T-cell (primary cell): ENCODE results near the gene C21orf58. TPM values are rescaled to one million over a fixed set of nuclear protein-coding genes. Genes with fewer than 3 reads are reported as not detected.
A peak's percentile ranks its signal among the peaks of the same experiment; 100 is the strongest.

Experiments used
- ATAC-seq, 4 experiments: fragments of 200-7000 bp in 3 of 4; fragments of 150-1000 bp in 1 of 4; cut with Tn5 transposase; replicated peaks in 1 of 4; 1 replicate in 3 of 4; 2 replicates in 1 of 4; pipeline ENCODE4 v1.10.0; 2021; ENCODE audit warnings: moderate library complexity in 3 of 4, mild to moderate bottlenecking in 2 of 4, moderate number of reproducible peaks in 1 of 4
- CTCF ChIA-PET, 2 donors: fragments of 300-600 bp; sonication (Branson Sonifier 250); formaldehyde crosslinking; loops; one replicate each; lab custom pipeline; 2022; ENCODE audit warnings: antibody characterized with exemption in 2 of 2; lab: Charles Lee
- POLR2A ChIA-PET, 2 donors: fragments of 300-600 bp; sonication (Branson Sonifier 250); formaldehyde crosslinking; loops; one replicate each; lab custom pipeline; 2022; ENCODE audit warnings: antibody characterized with exemption in 2 of 2; lab: Charles Lee
- DNase-seq, 35 experiments: peaks; one replicate each; pipeline versions ENCODE4 v3.0.0 to v3.0.0-alpha.2; 2013 to 2023
- H3K27ac ChIP-seq: one replicate; pipeline ENCODE4 v1.5.1; 2013; ENCODE audit warnings: low read length
- H3K27me3 ChIP-seq, 2 experiments: replicated peaks in 1 of 2; 1 replicate in 1 of 2; 2 replicates in 1 of 2; pipeline versions ENCODE4 v1.6.1 to v1.7.0; 2013; ENCODE audit warnings: low read length in 1 of 2, mixed read lengths in 1 of 2; ENCODE audit not compliant: control insufficient read depth in 2 of 2, insufficient read depth in 2 of 2; ENCODE audit errors: extremely low read depth in 1 of 2
- H3K36me3 ChIP-seq, 2 donors: 1 replicate in 1 of 2; 2 replicates in 1 of 2; pipeline versions ENCODE4 v1.6.1 to v1.7.0; 2013; ENCODE audit warnings: low read length in 1 of 2; ENCODE audit not compliant: control insufficient read depth in 2 of 2, insufficient read depth in 1 of 2; ENCODE audit errors: extremely low read depth in 1 of 2
- H3K4me1 ChIP-seq, 2 experiments: 1 replicate in 1 of 2; 2 replicates in 1 of 2; pipeline versions ENCODE4 v1.6.1 to v1.7.0; 2013; ENCODE audit warnings: low read length in 2 of 2, mixed read lengths in 1 of 2; ENCODE audit not compliant: insufficient read depth in 2 of 2, control insufficient read depth in 1 of 2; ENCODE audit errors: extremely low read depth in 1 of 2
- H3K4me3 ChIP-seq, 2 donors: 1 replicate in 1 of 2; 2 replicates in 1 of 2; pipeline versions ENCODE4 v1.5.1 to v1.7.0; 2013; ENCODE audit warnings: mild to moderate bottlenecking in 2 of 2, low read length in 1 of 2, moderate library complexity in 1 of 2; ENCODE audit not compliant: control insufficient read depth in 1 of 2; ENCODE audit errors: extremely low read depth in 1 of 2
- H3K9me3 ChIP-seq: 2 replicates; pipeline ENCODE4 v1.7.0; 2013
- H3K27ac Mint-ChIP-seq, 2 donors: one replicate each; pipeline ENCODE4 v1.8.0; 2020 to 2021; ENCODE audit warnings: mild to moderate bottlenecking in 2 of 2, mixed read lengths in 2 of 2
- H3K27me3 Mint-ChIP-seq, 2 donors: one replicate each; pipeline ENCODE4 v1.8.0; 2021 to 2022; ENCODE audit warnings: mixed read lengths in 2 of 2
- H3K36me3 Mint-ChIP-seq: one replicate; pipeline ENCODE4 v1.8.0; 2021; ENCODE audit warnings: mixed read lengths
- H3K4me1 Mint-ChIP-seq, 3 donors: one replicate each; pipeline ENCODE4 v1.8.0; 2020 to 2022; ENCODE audit warnings: mixed read lengths in 3 of 3, mild to moderate bottlenecking in 1 of 3
- H3K4me3 Mint-ChIP-seq, 3 donors: one replicate each; pipeline ENCODE4 v1.8.0; 2020 to 2022; ENCODE audit warnings: mild to moderate bottlenecking in 3 of 3, mixed read lengths in 3 of 3, moderate library complexity in 3 of 3
- H3K9me3 Mint-ChIP-seq, 3 donors: one replicate each; pipeline ENCODE4 v1.8.0; 2020 to 2022; ENCODE audit warnings: mixed read lengths in 3 of 3
- WGBS: methylation state at CpG from one replicate; pipeline ENCODE4 v1.1.5; 2013; ENCODE audit warnings: missing lambda C conversion rate; ENCODE audit not compliant: insufficient coverage; 5-methylcytosine and 5-hydroxymethylcytosine counted together
- total RNA-seq, 35 experiments: library from RNA in 6 of 35; stranded (reverse) in 6 of 35; fragments of 120-200 nt in 1 of 35; gene quantifications; one replicate each; pipeline versions ENCODE4 v1.2.1 to v1.2.4 and lab custom pipeline; 2013 to 2026

C21orf58 gene
- total RNA-seq, 5 donors from 2014 or later (not counting 1 experiment from before 2014, with no cell fraction given): 3.9 to 9.2 (median 8.3) TPM

DNA sequence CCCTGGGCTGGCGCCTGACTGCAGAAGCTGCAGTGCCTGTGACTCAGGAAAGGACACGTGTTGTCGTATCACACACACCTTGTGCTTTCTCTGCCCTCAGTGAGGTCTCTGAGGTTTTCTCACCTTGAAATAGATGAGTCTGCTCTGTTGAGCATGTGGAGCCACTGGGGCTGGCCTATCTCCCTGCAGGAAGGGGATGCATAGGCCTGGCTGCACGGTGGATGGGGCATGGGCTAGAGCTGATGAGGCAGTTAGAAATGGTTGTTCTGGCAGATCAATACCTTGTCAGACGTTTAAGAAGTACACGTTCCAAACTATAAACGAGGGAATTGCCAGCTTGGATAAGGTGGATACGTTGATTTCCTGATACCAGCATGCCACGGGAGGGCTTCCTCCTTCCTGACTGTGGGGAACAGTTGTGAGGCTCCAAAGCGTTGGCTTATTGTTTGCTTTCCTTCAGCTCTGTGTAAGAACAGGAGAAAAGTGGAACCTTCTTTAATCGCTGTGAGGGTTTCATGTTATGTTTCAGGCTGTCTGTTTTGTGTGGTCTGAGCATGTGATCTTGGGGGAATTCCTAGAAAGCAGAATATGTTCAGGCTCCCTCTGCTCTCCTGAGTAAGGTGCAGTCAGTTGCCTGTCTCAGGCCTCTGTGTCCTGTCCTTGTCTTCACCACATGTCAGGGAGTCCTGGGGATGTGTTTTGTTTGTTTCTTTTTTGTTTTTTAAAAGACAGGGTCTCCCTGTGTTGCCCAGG, 45.0 kb upstream of the C21orf58 start:
- Histone ChIP-seq H3K4me1 (peaks cover 5 to 27% of the 10 kb centered on the region in 2 experiments), H3K4me3 (peak overlapping the region in 1 of 2 donors; percentile 7), H3K27ac (peak overlapping the region; percentile 15), H3K36me3 (peaks cover 6 to 39% of the 10 kb centered on the region in 2 donors), H3K9me3 (no peaks in the 10 kb centered on the region), H3K27me3 (no peaks in the 10 kb centered on the region)
- H3K36me3 Mint-ChIP-seq: peaks cover 24% of the 10 kb centered on the region
- H3K27ac Mint-ChIP-seq: peak overlapping the region; percentile 86
- peak; percentile 72 to 91 (median 82) for ATAC-seq
- H3K27me3 Mint-ChIP-seq: no peaks in the 10 kb centered on the region
- 32% methylated on average over 11 of the region's 11 CpGs for WGBS
- H3K4me3 Mint-ChIP-seq: peak overlapping the region; percentile 18 to 54 (median 25)
- H3K9me3 Mint-ChIP-seq: no peaks in the 10 kb centered on the region
- POLR2A ChIA-PET: interaction anchor here in 1 of 2 donors (0.6 kb wide), 1 partner anchor 233 kb away, joined by 3 read pairs; no protein-coding TSS in a partner anchor
- CTCF ChIA-PET: no interaction called here
- DNase-seq: peak in 32 of 35 experiments; percentile 4 to 69 (median 26)
- H3K4me1 Mint-ChIP-seq: peaks cover 15 to 30% (median 26%) of the 10 kb centered on the region in 3 donors

DNA sequence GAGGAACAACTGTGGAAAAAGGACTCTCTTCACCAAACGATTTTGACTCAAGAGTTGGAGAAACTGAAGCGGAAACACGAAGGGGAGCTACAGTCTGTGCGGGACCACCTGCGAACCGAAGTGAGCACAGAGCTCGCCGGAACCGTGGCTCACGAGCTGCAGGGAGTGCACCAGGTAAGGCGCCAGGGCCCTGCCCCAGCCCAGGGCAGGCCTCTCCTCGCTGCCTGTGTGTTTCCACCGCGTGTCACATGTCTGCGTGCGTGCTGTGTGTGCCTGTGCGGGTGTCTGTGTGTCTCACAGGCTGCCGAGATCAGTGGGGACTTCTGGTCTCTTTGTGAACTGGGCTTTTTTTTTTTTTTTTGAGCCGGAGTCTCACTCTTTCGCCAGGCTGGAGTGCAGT, 43.3 kb upstream of the C21orf58 start:
- Histone ChIP-seq H3K9me3 (no peaks in the 10 kb centered on the region), H3K36me3 (peaks cover 8 to 45% of the 10 kb centered on the region in 2 donors), H3K4me3 (no peak overlapping the region), H3K4me1 (peaks cover 5 to 27% of the 10 kb centered on the region in 2 experiments), H3K27me3 (no peaks in the 10 kb centered on the region), H3K27ac (no peak overlapping the region)
- WGBS: 97% methylated on average over 17 of the region's 20 CpGs
- H3K36me3 Mint-ChIP-seq: peaks cover 31% of the 10 kb centered on the region
- H3K27ac Mint-ChIP-seq: no peak overlapping the region
- H3K4me3 Mint-ChIP-seq: no peak overlapping the region
- ChIA-PET CTCF (interaction anchor here in 1 of 2 donors (0.7 kb wide), 1 partner anchor 9 kb away, joined by 4 read pairs; no protein-coding TSS in a partner anchor), POLR2A (no interaction called here)
- ATAC-seq (no peak), DNase-seq (no peak)
- peaks cover 15 to 40% (median 34%) of the 10 kb centered on the region in 3 donors for H3K4me1 Mint-ChIP-seq
- H3K9me3 Mint-ChIP-seq: no peaks in the 10 kb centered on the region
- no peaks in the 10 kb centered on the region for H3K27me3 Mint-ChIP-seq

DNA sequence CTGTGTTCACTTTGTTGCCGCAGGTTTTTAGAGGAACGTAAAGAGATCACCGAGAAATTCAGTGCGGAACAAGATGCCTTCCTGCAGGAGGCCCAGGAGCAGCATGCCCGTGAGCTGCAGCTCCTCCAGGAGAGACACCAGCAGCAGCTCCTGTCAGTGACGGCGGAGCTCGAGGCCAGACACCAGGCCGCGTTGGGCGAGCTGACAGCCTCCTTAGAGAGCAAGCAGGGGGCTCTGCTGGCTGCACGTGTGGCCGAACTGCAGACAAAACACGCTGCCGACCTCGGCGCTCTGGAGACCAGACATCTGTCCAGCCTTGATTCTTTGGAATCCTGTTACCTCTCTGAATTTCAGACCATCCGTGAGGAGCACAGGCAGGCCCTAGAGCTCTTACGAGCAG, 42.9 kb upstream of the C21orf58 start:
- Mint-ChIP-seq H3K4me1 (peaks cover 15 to 42% (median 34%) of the 10 kb centered on the region in 3 donors), H3K4me3 (no peak overlapping the region), H3K9me3 (no peaks in the 10 kb centered on the region), H3K27me3 (no peaks in the 10 kb centered on the region), H3K27ac (no peak overlapping the region), H3K36me3 (peaks cover 31% of the 10 kb centered on the region)
- ATAC-seq (no peak), DNase-seq (no peak)
- H3K27me3 ChIP-seq: no peaks in the 10 kb centered on the region
- no peak overlapping the region for H3K4me3 ChIP-seq
- peaks cover 5 to 27% of the 10 kb centered on the region in 2 experiments for H3K4me1 ChIP-seq
- 94% methylated on average over 19 of the region's 19 CpGs for WGBS
- POLR2A ChIA-PET: no interaction called here
- CTCF ChIA-PET: no interaction called here
- H3K27ac ChIP-seq: no peak overlapping the region
- H3K9me3 ChIP-seq: no peaks in the 10 kb centered on the region
- H3K36me3 ChIP-seq: peaks cover 9 to 43% of the 10 kb centered on the region in 2 donors

DNA sequence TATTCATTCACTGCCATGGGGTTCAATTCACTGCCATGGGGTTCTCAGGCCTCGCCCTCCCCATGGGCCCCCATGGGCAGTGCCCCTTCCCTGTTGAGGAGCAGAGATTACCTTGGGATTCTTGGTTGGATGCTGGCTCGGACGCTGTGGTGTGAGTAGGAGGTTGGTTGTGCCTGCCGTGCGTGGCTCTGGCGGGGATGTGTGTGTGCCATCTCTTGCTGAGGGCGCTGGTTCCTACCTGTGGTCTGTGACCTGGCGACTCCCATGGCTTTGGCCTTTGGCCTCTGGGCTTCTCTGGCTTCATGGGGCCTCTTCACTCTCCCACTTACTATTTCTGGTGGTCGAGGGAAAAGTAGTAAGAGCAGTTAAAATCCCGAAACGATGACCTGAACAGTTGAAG, 42.4 kb upstream of the C21orf58 start:
- Mint-ChIP-seq H3K36me3 (peaks cover 35% of the 10 kb centered on the region), H3K27ac (no peak overlapping the region), H3K9me3 (no peaks in the 10 kb centered on the region), H3K4me3 (no peak overlapping the region), H3K4me1 (peaks cover 15 to 41% (median 36%) of the 10 kb centered on the region in 3 donors), H3K27me3 (no peaks in the 10 kb centered on the region)
- no peaks in the 10 kb centered on the region for H3K9me3 ChIP-seq
- no peak overlapping the region for H3K4me3 ChIP-seq
- ATAC-seq: no peak
- no peak for DNase-seq
- ChIA-PET CTCF (no interaction called here), POLR2A (no interaction called here)
- no peak overlapping the region for H3K27ac ChIP-seq
- H3K27me3 ChIP-seq: no peaks in the 10 kb centered on the region
- peaks cover 5 to 27% of the 10 kb centered on the region in 2 experiments for H3K4me1 ChIP-seq
- WGBS: 96% methylated on average over 11 of the region's 11 CpGs
- peaks cover 9 to 40% of the 10 kb centered on the region in 2 donors for H3K36me3 ChIP-seq

DNA sequence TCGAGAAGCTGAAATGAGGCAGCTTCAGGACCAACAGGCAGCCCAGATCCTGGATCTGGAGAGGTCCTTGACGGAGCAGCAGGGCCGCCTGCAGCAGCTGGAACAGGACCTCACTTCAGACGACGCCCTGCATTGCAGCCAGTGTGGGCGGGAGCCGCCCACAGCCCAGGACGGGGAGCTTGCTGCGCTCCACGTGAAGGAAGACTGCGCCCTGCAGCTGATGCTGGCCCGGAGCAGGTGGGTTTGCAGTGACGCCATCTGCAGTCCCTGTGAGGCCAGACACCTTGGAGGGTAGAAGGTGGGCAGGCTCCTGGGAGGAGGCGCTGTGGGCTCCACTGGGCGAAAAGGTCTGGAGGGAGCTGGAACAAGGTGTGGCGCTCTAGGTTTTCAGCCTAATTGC, 40.0 kb upstream of the C21orf58 start:
- H3K36me3 ChIP-seq: peaks cover 9 to 47% of the 10 kb centered on the region in 2 donors
- Mint-ChIP-seq H3K4me3 (no peak overlapping the region), H3K4me1 (peaks cover 5 to 28% (median 26%) of the 10 kb centered on the region in 3 donors), H3K27ac (no peak overlapping the region), H3K9me3 (no peaks in the 10 kb centered on the region), H3K27me3 (no peaks in the 10 kb centered on the region), H3K36me3 (peaks cover 39% of the 10 kb centered on the region)
- no peaks in the 10 kb centered on the region for H3K9me3 ChIP-seq
- H3K4me3 ChIP-seq: no peak overlapping the region
- no peaks in the 10 kb centered on the region for H3K27me3 ChIP-seq
- no peak for ATAC-seq
- H3K4me1 ChIP-seq: peaks cover 3 to 14% of the 10 kb centered on the region in 2 experiments
- no peak for DNase-seq
- CTCF ChIA-PET: interaction anchor here in 1 of 2 donors (0.6 kb wide), 1 partner anchor 121 kb away, joined by 5 read pairs; no protein-coding TSS in a partner anchor
- POLR2A ChIA-PET: no interaction called here
- H3K27ac ChIP-seq: no peak overlapping the region
- WGBS: 95% methylated on average over 16 of the region's 16 CpGs

DNA sequence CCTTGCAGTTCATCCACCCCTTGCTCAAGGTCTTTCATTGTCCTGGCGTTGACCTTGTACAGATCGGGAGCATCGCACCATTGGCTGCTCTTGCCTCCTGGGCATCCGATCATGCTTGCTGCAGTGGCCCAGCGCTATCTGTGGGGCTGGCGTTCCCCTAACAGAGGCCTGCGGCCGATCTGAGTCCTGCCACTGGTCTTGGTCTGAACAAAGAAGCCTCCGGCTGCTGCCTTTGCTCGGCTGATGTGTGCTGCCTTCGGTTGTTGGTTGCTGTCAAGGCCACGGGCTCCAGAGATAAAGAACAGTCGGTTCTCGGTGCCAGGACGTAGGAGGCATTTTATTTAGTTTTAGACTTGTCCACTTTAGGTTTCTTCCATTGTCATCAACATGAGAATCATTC, 39.3 kb upstream of the C21orf58 start:
- ChIA-PET CTCF (no interaction called here), POLR2A (no interaction called here)
- Histone ChIP-seq H3K27ac (no peak overlapping the region), H3K9me3 (no peaks in the 10 kb centered on the region), H3K4me1 (peaks cover 0 to 6% of the 10 kb centered on the region in 2 experiments), H3K4me3 (no peak overlapping the region), H3K36me3 (peaks cover 9 to 53% of the 10 kb centered on the region in 2 donors), H3K27me3 (no peaks in the 10 kb centered on the region)
- WGBS: 91% methylated on average over 10 of the region's 15 CpGs
- ATAC-seq: no peak
- Mint-ChIP-seq H3K4me3 (no peak overlapping the region), H3K36me3 (peaks cover 42% of the 10 kb centered on the region), H3K27ac (no peak overlapping the region), H3K9me3 (no peaks in the 10 kb centered on the region), H3K4me1 (peaks cover 0 to 21% (median 19%) of the 10 kb centered on the region in 3 donors), H3K27me3 (no peaks in the 10 kb centered on the region)
- no peak for DNase-seq
